GM06990 (cell line): ENCODE results near the gene CACNB4.

Experiments used
- DNase-seq: peaks from one replicate; pipeline ENCODE4 v3.0.0-alpha.2; 2011; ENCODE audit not compliant: insufficient read length; ENCODE audit errors: extremely low read depth
- H3K27me3 ChIP-seq: replicated peaks from 2 replicates; pipeline ENCODE4 v1.6.0; 2011; ENCODE audit warnings: low read length; ENCODE audit not compliant: control insufficient read depth, insufficient read depth
- H3K36me3 ChIP-seq: 2 replicates; pipeline ENCODE4 v1.5.1; 2011; ENCODE audit warnings: low read length; ENCODE audit not compliant: control insufficient read depth, insufficient read depth
- H3K4me3 ChIP-seq: replicated peaks from 2 replicates; pipeline ENCODE4 v1.5.1; 2011; ENCODE audit warnings: low read depth, mild to moderate bottlenecking, control low read depth, low read length
- TF ChIP-seq, protein P1 (sequence below): IDR thresholded peaks from 2 replicates; pipeline ENCODE4 v1.5.1; 2011; ENCODE audit warnings: low read length, control low read depth, mild to moderate bottlenecking, inconsistent platforms; ENCODE audit not compliant: insufficient read depth, poor library complexity, severe bottlenecking

CACNB4 gene

DNA sequence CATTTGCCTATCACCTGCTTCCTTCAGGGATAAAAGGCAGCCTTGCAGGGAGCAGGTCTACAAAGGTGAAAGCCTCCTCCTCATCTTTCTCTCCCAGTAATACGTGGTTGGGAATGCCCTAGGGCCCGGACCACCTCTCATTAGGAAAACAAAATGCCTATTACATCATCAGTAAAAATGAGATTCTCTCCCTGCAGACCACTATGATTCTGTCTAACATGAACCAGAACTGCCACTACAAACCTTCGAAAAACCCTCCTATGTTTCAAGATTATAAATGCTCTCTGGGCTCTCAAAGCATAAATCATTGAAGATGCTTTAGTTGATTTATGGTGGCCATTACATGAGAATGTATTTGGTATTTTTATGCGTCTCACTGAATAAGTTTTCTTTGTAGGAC lies 162.2 kb downstream of the CACNB4 start:
- Histone ChIP-seq H3K36me3 (no peaks in the 10 kb centered on the region), H3K4me3 (no peak overlapping the region), H3K27me3 (no peaks in the 10 kb centered on the region)
- TF ChIP-seq, protein P1, sequence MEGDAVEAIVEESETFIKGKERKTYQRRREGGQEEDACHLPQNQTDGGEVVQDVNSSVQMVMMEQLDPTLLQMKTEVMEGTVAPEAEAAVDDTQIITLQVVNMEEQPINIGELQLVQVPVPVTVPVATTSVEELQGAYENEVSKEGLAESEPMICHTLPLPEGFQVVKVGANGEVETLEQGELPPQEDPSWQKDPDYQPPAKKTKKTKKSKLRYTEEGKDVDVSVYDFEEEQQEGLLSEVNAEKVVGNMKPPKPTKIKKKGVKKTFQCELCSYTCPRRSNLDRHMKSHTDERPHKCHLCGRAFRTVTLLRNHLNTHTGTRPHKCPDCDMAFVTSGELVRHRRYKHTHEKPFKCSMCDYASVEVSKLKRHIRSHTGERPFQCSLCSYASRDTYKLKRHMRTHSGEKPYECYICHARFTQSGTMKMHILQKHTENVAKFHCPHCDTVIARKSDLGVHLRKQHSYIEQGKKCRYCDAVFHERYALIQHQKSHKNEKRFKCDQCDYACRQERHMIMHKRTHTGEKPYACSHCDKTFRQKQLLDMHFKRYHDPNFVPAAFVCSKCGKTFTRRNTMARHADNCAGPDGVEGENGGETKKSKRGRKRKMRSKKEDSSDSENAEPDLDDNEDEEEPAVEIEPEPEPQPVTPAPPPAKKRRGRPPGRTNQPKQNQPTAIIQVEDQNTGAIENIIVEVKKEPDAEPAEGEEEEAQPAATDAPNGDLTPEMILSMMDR = no peak
- DNase-seq = no peak

DNA sequence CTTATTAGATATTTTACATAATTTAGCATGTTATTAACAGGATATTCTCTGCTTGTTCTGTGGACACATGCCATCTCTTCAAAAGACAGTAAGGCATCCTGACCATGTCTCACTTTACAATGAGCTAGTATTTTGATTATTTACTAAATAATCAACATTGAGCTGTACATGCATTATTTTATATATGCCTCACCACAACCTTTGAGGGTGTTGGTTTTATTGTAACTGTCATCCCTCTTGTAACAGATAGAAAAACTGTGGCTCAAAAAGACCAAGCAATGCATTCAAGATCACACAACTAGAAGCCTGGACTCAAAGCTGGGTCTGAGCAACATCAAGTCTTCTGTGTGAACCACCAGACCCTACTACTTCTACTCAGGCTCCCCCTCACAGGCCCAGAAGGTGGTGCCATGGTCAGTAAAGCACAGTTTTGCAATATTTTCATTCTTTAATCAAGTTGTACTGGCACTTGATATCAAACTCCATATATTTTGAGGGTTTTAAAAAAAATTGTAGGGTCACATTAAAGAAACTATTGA lies 165.5 kb downstream of the CACNB4 start:
- DNase-seq = no peak
- Histone ChIP-seq H3K27me3 (no peaks in the 10 kb centered on the region), H3K36me3 (no peaks in the 10 kb centered on the region), H3K4me3 (no peak overlapping the region)
- TF ChIP-seq, protein P1 = no peak

DNA sequence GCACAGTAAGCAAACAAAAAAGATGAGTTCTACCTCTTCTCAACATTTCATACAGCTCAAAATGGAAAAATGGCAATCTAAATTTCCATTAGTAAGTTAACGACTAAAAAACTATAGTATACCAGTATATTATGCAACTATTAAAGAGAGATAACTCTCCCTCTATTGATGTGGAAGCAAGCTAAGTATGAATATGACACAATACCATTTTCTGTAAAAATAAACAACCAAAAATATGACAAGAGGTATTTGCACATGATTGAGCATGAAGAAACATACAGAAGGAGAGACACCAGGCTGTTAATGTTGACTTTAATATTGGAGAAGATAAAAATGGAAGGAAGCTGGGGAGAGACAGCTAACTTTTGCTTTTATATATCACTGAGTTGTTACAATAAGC lies 167.1 kb downstream of the CACNB4 start:
- no peak for DNase-seq
- H3K27me3 ChIP-seq = no peaks in the 10 kb centered on the region
- H3K4me3 ChIP-seq = no peak overlapping the region
- no peaks in the 10 kb centered on the region for H3K36me3 ChIP-seq
- TF ChIP-seq, protein P1 = no peak

DNA sequence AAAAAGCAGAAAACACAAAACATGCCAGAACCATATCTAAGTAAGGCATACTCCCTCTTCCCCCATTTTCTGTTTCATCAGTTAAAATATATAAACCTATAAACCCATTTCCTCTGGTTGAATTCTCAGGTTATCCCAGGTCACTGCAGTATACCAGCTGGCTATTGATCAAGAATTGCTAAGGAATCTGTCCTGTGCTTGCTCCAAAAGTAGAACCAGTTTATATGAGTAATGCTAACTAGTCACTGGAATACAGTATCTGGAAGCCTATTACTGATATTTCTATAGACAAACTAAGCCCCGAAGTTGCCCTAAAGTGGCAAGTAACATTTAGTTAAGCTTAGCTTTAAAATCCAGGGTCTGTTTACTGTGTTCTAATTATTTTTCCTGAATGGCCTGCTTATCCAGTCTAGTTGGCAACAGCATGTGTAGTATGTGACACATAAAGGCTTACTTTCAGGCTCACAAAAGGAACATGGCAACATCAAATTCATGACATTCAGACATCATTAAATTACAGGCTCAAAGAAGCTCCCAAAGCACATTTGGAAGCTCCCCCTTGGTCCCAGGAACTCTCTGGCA lies 167.7 kb downstream of the CACNB4 start:
- TF ChIP-seq, protein P1 = no peak
- H3K27me3 ChIP-seq = no peaks in the 10 kb centered on the region
- no peak overlapping the region for H3K4me3 ChIP-seq
- no peaks in the 10 kb centered on the region for H3K36me3 ChIP-seq
- no peak for DNase-seq

DNA sequence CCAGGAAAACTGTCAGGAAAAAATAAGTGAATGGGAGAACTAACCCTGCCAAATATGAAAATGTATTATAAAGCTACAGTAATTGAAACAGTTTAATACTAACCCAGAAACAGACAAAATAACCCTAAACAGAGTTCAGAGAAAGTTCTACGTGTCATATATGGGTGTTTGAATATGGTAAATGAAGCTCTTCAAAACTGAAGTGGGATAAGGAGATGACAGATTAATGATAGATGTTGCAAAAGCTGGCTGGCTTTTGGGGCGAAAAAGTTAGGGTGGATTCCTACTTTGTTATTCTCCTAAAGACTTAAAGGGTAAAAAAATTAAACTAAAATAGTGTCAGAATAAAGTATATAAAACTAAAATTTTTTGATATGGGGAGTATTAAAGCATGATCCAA lies 168.8 kb downstream of the CACNB4 start:
- H3K27me3 ChIP-seq = no peaks in the 10 kb centered on the region
- TF ChIP-seq, protein P1 = no peak
- no peak overlapping the region for H3K4me3 ChIP-seq
- H3K36me3 ChIP-seq = no peaks in the 10 kb centered on the region
- DNase-seq = no peak

DNA sequence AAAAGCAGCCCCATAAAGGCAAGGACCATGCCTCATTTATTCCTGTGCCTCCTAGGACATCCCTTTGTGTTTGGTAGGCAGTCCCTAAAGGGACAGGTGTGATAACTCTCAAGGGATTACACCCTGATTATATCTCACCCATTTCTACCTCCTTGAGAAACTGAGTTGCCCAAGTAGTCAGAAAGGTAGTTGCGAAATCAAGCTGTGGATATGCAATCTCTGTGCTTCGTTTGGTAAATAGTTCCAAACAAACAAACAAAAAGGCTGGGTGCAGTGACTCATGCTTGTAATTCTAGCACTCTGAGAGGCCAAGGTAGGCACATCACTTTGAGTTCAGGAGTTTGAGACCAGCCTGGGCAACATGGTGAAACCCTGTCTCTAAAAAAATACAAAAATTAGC lies 170.5 kb downstream of the CACNB4 start:
- no peak for DNase-seq
- Histone ChIP-seq H3K27me3 (no peaks in the 10 kb centered on the region), H3K36me3 (no peaks in the 10 kb centered on the region), H3K4me3 (no peak overlapping the region)
- TF ChIP-seq, protein P1 = no peak
